NB4 (cell line): ENCODE measurements around the gene PTOV1.

Experiments
- MYC ChIP-seq: IDR thresholded peaks from 2 replicates; pipeline ENCODE4 v1.6.1; 2011; ENCODE audit warnings: low read depth, low read length
- POLR2A ChIP-seq: IDR thresholded peaks from 2 replicates; pipeline ENCODE4 v1.6.1; 2011; ENCODE audit warnings: mild to moderate bottlenecking; ENCODE audit not compliant: insufficient read length; ENCODE audit errors: extremely low read depth
- TF ChIP-seq, protein P1 (sequence below): IDR thresholded peaks from one replicate; pipeline ENCODE4 v1.5.1; 2012; ENCODE audit warnings: low read depth, low read length
- TF ChIP-seq, protein P2 (sequence below): IDR thresholded peaks from 2 replicates; pipeline ENCODE4 v1.6.1; 2011; ENCODE audit warnings: low read depth, low read length

DNA sequence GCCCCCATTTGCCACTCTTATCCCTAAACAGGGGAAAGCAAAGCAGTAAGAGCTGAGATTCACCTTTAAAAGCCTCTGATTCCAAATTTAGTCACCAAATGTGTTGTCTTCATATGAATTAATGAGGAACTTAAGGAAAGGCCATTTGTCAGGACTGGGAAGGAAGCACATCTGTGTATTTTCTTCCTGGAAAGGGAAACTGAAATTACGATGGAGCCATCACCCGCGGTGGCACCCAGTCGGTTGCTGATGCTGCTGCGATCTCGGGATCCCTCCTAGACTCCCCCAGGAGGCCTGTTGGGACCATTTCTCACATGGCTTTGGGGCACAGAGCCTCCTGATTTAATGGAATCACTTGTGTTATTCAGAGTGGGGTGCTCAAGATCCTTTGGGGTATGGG is 53.2 kb downstream of the PTOV1 start:
- TF ChIP-seq, protein P1, sequence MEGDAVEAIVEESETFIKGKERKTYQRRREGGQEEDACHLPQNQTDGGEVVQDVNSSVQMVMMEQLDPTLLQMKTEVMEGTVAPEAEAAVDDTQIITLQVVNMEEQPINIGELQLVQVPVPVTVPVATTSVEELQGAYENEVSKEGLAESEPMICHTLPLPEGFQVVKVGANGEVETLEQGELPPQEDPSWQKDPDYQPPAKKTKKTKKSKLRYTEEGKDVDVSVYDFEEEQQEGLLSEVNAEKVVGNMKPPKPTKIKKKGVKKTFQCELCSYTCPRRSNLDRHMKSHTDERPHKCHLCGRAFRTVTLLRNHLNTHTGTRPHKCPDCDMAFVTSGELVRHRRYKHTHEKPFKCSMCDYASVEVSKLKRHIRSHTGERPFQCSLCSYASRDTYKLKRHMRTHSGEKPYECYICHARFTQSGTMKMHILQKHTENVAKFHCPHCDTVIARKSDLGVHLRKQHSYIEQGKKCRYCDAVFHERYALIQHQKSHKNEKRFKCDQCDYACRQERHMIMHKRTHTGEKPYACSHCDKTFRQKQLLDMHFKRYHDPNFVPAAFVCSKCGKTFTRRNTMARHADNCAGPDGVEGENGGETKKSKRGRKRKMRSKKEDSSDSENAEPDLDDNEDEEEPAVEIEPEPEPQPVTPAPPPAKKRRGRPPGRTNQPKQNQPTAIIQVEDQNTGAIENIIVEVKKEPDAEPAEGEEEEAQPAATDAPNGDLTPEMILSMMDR = no peak
- no peak for TF ChIP-seq MYC
- no peak for TF ChIP-seq POLR2A
- TF ChIP-seq, protein P2, sequence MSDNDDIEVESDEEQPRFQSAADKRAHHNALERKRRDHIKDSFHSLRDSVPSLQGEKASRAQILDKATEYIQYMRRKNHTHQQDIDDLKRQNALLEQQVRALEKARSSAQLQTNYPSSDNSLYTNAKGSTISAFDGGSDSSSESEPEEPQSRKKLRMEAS = no peak
